Keratinocyte (primary cell): ENCODE data around the gene FAM3B. TPM values are rescaled to one million over a fixed set of nuclear protein-coding genes. Genes with fewer than 3 reads are reported as not detected.

Experiments used
- DNase-seq: peaks from one replicate; pipeline ENCODE4 v3.0.0-alpha.2; 2011; ENCODE audit warnings: low read depth, missing footprints, low spot score
- FAIRE-seq: peaks from 2 replicates; lab custom pipeline; 2011; peaks lifted over from hg19 to GRCh38; lab: Jason Lieb, UNC
- H2AFZ ChIP-seq: 2 replicates; pipeline ENCODE4 v1.6.0; 2012; ENCODE audit warnings: low read length, control low read depth, inconsistent platforms; ENCODE audit not compliant: control insufficient read depth
- H3K27ac ChIP-seq: 2 replicates; pipeline ENCODE4 v1.5.1; 2011; ENCODE audit warnings: low read length; ENCODE audit not compliant: control insufficient read depth, insufficient read depth
- H3K27me3 ChIP-seq: 3 replicates; pipeline ENCODE4 v1.6.0; 2011; ENCODE audit warnings: low read length; ENCODE audit not compliant: control insufficient read depth, insufficient read depth; ENCODE audit errors: extremely low read depth
- H3K36me3 ChIP-seq, 2 experiments: 2 replicates in 1 of 2; 3 replicates in 1 of 2; pipeline ENCODE4 v1.5.1; 2011; ENCODE audit warnings: low read length in 2 of 2, mild to moderate bottlenecking in 1 of 2; ENCODE audit not compliant: control insufficient read depth in 2 of 2, insufficient read depth in 2 of 2; ENCODE audit errors: extremely low read depth in 1 of 2
- H3K4me1 ChIP-seq: 3 replicates; pipeline ENCODE4 v1.5.1; 2011; ENCODE audit warnings: low read length; ENCODE audit not compliant: control insufficient read depth, insufficient read depth; ENCODE audit errors: extremely low read depth
- H3K4me2 ChIP-seq: 3 replicates; pipeline ENCODE4 v1.6.0; 2011; ENCODE audit warnings: low read depth, low read length; ENCODE audit not compliant: control insufficient read depth, insufficient read depth; ENCODE audit errors: extremely low read depth
- H3K4me3 ChIP-seq, 3 experiments: fragments of 200-600 bp in 1 of 3; sonication (generic) in 1 of 3; 2 replicates in 2 of 3; 3 replicates in 1 of 3; pipeline ENCODE4 v1.5.1; 2011 to 2016; ENCODE audit warnings: low read length in 3 of 3, mild to moderate bottlenecking in 3 of 3, control low read depth in 2 of 3, inconsistent platforms in 1 of 3, low read depth in 1 of 3, mixed read lengths in 1 of 3, mixed run types in 1 of 3, moderate library complexity in 1 of 3; ENCODE audit not compliant: control insufficient read depth in 2 of 3, insufficient read depth in 2 of 3; ENCODE audit errors: extremely low read depth in 1 of 3
- H3K79me2 ChIP-seq: 2 replicates; pipeline ENCODE4 v1.6.0; 2012; ENCODE audit warnings: low read length; ENCODE audit not compliant: control insufficient read depth, insufficient read depth
- H3K9ac ChIP-seq: 3 replicates; pipeline ENCODE4 v1.6.0; 2011; ENCODE audit warnings: low read length; ENCODE audit not compliant: control insufficient read depth, insufficient read depth; ENCODE audit errors: extremely low read depth
- H3K9me1 ChIP-seq: 3 replicates; pipeline ENCODE4 v1.6.0; 2011; ENCODE audit warnings: low read length; ENCODE audit not compliant: control insufficient read depth, insufficient read depth; ENCODE audit errors: extremely low read depth
- H3K9me3 ChIP-seq: 2 replicates; pipeline ENCODE4 v1.5.1; 2012; ENCODE audit warnings: low read depth, low read length; ENCODE audit not compliant: control insufficient read depth
- H4K20me1 ChIP-seq: 3 replicates; pipeline ENCODE4 v1.6.0; 2011; ENCODE audit warnings: low read length; ENCODE audit not compliant: control insufficient read depth, insufficient read depth; ENCODE audit errors: extremely low read depth
- CTCF ChIP-seq, 3 experiments: IDR thresholded peaks in 1 of 3; conservative IDR thresholded peaks in 1 of 3; optimal IDR thresholded peaks in 1 of 3; 2 replicates in 2 of 3; 3 replicates in 1 of 3; pipeline versions ENCODE3 to v1.5.1; 2011; ENCODE audit warnings: low read length in 3 of 3, mild to moderate bottlenecking in 3 of 3, moderate library complexity in 2 of 3, control low read depth in 1 of 3, inconsistent platforms in 1 of 3; ENCODE audit not compliant: insufficient read depth in 2 of 3; ENCODE audit errors: extremely low read depth in 1 of 3
- EZH2 ChIP-seq: IDR thresholded peaks from one replicate; pipeline ENCODE4 v1.6.1; 2012; ENCODE audit warnings: inconsistent platforms, mild to moderate bottlenecking, low read length, moderate library complexity
- dilution Hi-C: fragments of 300-500 bp; cut with MboI; formaldehyde crosslinking; loops from one replicate; pipeline ENCODE4 v1.7.0; 2020; ENCODE audit warnings: low sequenced_read_pairs; ENCODE audit not compliant: extremely low pct_ligation_motif_present
- polyA plus RNA-seq, 5 experiments: library from polyadenylated mRNA; depleted of rRNA in 3 of 5; stranded (reverse) in 3 of 5; stranded (forward) in 1 of 5; unstranded in 1 of 5; fragments of >200 nt; gene quantifications; 1 replicate in 1 of 5; 2 replicates in 3 of 5; 3 replicates in 1 of 5; pipeline versions ENCODE4 v1.2.1 to v1.2.3, GENCODE V29; 2011 to 2012; ENCODE audit warnings: missing spikeins in 2 of 5, low read depth in 1 of 5, low replicate concordance in 1 of 5

Gene FAM3B
- polyA plus RNA-seq, 1 donor (not counting 4 experiments of a cell fraction or from before 2014, with no cell fraction given) = not detected

GRCh38 chr21:41367301-41367944 is 50.8 kb downstream of the FAM3B start:
- TF ChIP-seq CTCF (optimal IDR thresholded peaks at IDR 0.05 in 1 of 3, IDR thresholded peaks at IDR 0.05 in 1 of 3, conservative IDR thresholded peaks at IDR 0.05 in 1 of 3; ENCODE audit: extremely low read depth in 1 of 3, insufficient read depth in 2 of 3, low read length in 3 of 3) (no peak), EZH2 (no peak)
- Histone ChIP-seq H2AFZ (no peak overlapping the region), H3K9me1 (no peaks in the 10 kb centered on the region), H3K9me3 (no peaks in the 10 kb centered on the region), H3K4me3 (no peak overlapping the region), H3K9ac (no peak overlapping the region), H4K20me1 (no peaks in the 10 kb centered on the region), H3K79me2 (no peaks in the 10 kb centered on the region), H3K4me1 (no peaks in the 10 kb centered on the region), H3K36me3 (no peaks in the 10 kb centered on the region), H3K27ac (no peak overlapping the region), H3K27me3 (peaks cover 27% of the 10 kb centered on the region), H3K4me2 (no peak overlapping the region)
- dilution Hi-C loops = no loop called here
- FAIRE-seq (no peak), DNase-seq (no peak)

GRCh38 chr21:41367945-41368734 is 51.5 kb downstream of the FAM3B start:
- DNase-seq (no peak), FAIRE-seq (no peak)
- no peaks in the 10 kb centered on the region for H3K9me1 ChIP-seq
- H3K4me3 ChIP-seq = no peak overlapping the region
- dilution Hi-C loops = no loop called here
- H2AFZ ChIP-seq = no peak overlapping the region
- H3K4me2 ChIP-seq = no peak overlapping the region
- no peaks in the 10 kb centered on the region for H3K9me3 ChIP-seq
- H3K36me3 ChIP-seq = no peaks in the 10 kb centered on the region
- no peak overlapping the region for H3K9ac ChIP-seq
- H4K20me1 ChIP-seq = no peaks in the 10 kb centered on the region
- H3K79me2 ChIP-seq = no peaks in the 10 kb centered on the region
- TF ChIP-seq CTCF (optimal IDR thresholded peaks at IDR 0.05 in 1 of 3, IDR thresholded peaks at IDR 0.05 in 1 of 3, conservative IDR thresholded peaks at IDR 0.05 in 1 of 3; ENCODE audit: extremely low read depth in 1 of 3, insufficient read depth in 2 of 3, low read length in 3 of 3) (no peak), EZH2 (no peak)
- no peaks in the 10 kb centered on the region for H3K4me1 ChIP-seq
- H3K27ac ChIP-seq = no peak overlapping the region
- H3K27me3 ChIP-seq = peaks cover 27% of the 10 kb centered on the region
